NCI-H226 (cell line): Measurements from ENCODE around the gene WDR5.

ENCODE experiments used
- DNase-seq: peaks from one replicate; pipeline ENCODE4 v3.0.0-alpha.2; 2015

Gene WDR5

DNA sequence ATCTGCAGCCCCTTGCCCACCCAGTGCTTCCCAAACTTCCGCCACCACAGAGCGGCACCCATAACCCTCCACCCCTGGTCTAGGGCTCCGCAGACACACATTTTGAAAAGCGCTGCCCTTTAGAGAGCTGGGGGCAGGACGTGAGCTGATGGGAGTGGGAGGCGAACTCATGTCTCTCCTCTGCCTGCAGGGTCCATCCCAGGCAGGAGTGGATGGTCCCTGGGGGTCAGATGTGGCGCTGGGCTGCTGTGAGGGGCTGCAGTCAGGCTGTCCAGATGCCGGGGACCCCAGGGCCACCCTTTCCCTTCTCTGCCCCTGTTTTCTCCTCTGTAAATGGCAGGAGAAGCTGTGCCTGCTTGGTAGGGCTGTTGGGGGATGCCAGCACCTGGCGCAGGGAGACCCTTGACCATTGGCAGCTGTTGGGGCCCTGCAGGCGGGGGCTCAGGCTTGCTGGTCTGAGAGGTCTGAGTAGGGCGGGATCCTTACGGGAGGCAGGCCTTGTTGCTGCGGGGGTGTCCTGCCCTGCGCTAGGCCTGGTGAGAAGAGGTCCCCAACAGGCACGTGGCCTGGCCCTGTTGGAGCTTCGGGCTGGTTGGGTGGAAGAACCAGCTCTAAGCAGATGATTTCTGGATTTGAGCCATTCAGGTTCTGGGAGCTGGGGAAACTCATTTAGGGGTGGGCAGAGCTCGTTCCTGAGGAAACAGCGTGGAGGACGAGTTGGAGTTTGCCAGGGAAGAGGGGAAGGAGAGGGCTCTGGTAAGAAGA, 38.8 kb downstream of the WDR5 start:
- no peak for DNase-seq

DNA sequence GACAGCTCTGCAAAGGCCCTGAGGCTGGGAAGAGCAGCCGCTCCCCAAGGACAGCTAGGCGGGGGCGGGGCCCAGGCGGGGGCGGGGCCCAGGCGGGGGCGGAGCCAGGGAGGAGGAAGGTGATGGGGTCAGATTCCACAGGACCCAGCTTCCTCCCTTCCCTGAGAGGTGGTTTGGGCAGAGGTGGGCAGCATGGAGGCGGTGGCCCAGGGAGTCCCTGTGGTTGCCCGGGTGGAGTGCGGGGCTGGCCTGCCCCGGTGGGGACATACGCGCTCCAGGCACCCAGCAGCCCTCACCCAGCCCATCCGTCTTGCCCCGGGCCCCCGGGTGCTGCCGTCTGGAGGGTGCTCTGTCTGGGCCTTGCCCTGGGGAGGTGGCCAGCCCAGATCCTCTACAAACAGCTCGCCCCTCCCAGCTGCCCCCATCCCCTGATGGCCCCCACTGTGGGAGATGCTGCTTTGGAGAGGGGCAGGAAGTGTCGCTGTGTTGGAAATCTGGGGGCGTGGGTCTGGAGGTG, 39.5 kb downstream of the WDR5 start:
- no peak for DNase-seq

DNA sequence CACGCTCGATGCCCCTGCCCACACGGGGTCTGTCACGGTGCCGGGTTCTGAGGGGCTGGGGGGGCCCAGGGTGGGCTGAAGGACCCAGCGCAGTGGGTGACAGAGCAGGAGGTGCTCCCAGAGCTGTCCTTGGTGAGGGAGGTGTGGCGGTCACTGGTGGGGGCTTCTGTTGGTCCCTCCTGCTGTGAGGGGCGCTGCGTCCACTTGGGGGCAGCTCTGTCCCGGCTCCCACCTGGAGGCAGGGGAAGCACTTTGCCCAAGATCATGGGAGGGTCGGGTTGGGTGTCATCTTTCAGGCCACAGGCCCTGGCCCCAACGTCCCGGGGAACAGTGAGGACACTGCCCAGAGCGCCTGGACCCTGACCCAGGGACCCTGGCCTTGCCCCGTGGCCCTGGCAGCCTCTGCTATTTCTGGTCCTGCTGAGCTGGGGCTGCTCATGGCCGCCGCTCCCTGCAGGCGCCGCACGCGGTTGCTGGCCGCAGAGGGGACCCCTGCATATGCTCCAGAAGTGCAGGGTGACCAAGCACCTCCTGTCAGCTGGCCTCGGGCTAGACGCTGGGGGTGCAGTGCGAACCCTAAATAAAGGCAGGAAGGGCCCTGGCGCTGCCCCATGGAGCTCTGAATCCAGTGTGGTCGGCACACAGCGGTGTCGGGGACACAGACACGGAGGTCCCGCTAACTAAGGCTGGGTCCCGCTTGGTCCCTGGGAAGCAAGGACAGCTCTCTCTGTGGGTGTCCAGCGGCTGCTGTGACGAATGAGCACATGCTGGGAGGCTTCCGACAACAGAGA, 40.1 kb downstream of the WDR5 start:
- no peak for DNase-seq

DNA sequence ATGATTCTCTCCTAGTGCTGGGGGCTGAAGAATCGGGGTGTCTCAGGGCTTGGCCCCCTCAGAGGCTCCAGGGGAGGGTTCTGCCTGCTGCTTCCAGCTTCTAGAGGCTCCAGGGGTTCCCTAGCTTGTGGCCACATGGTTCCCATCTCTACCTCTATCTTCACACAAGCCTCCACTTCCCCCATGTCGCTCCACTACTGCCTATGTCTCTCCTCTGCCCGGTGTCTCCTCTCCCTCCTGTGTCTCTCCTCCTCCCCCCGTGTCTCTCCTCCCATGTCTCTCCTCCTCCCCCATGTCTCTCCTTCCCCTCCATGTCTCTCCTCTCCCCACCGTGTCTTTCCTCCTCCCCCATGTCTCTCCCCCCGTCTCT, 40.7 kb downstream of the WDR5 start:
- no peak for DNase-seq

DNA sequence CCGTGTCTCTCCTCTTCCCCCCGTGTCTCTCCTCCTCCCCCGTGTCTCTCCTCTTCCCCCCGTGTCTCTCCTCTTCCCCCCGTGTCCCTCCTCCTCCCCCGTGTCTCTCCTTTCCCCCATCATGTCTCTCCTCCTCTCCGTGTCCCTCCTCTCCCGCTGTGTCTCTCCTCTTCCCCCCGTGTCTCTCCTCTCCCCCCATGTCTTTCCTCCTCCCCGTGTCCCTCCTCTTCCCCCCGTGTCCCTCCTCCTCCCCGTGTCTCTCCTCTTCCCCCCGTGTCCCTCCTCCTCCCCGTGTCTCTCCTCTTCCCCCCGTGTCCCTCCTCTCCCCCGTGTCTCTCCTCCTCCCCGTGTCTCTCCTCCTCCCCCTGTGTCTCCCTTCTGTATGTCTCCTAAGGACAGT, 41.3 kb downstream of the WDR5 start:
- no peak for DNase-seq

DNA sequence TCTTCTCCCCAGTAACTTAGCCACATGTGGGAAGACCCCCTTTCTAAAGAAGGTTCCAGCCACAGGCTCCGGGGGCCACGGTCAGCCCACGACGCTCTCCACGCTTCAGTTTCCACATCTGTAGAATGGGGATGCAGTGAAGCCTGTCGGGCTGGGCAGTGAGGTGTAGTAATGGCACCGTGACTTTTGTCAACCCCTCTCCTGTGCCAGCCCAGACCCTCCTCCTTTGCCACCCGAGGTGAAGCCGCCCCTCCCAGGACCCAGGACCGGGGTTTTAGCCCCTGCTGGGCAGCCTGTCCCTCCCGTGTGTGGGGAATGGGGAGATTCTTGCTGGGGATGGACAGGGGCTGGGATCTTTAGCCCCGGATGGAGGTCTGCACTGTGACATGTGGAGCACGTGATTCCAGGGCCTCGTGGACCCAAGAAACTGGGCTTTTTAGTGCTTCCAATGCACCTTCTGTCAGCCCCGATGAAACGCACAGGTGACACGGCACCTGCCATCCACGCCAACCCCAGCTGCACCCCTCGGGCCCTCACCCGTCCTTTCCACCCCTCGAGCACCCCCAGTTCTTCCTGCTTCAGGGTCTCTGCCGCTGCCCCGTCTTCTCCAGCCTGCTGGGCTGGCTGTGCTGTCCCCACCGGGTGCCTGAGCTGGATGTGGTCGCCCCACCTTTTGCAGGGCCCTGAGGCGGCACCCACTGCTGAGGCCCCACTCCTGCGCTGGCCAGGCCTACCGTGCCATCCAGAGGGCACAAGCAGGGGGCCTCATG, 41.9 kb downstream of the WDR5 start:
- DNase-seq, result no peak

DNA sequence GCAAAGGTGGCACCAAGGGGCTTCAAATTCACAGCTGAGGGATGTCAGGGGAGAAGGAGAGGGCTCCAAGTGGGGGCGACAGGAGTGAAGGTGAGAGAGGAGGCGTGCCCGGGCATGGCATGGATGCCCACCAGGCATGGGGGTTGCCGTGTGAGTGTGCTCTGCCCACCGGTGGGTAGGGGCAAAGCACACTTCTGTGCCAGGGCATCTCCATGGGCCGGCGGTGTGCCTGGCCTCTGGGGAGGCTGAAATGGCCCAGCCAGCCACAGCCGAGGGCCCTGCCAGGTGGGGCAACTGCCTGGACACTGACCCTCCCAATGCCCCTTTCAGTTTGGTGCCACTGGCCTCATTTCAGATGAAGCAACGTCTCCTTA, 42.5 kb downstream of the WDR5 start:
- no peak for DNase-seq

DNA sequence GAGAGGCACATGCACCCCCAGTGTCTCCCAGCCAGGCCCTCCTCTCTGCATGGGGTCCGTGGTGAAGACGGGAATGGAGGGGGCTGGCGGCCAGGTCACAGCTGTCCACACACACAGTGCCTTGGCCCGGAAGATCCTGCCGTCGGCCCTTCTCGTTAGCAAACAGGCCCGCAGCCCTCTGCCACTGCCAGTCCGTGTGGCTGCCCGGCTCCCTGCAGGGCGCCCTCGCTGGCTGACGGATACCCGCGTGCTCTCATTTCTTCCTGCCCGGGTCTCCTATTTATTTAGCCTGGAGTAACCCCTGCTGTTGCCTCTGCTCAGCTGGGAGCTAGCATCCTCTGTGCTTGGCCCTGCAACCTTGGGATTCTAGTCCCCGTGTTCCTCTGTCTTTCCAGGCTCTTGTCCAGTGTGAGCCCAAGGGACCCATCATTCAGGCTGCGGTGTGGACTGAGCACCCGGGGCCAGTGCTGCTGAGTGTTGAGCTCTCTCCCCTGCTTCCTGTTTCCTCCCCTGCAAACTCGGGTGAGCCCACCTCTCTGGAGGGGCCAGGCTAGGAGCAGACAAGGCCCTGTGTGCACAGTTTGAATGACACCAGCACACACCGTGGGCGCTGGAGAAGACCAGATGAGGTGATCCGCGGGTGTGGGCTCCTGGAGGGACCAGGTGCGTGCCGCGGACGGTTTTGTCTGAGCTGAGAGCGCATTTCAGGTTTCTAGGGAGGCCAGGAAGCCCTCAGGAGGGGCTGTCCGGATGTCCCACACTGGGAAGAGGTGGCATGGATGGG, 43.1 kb downstream of the WDR5 start:
- no peak for DNase-seq

DNA sequence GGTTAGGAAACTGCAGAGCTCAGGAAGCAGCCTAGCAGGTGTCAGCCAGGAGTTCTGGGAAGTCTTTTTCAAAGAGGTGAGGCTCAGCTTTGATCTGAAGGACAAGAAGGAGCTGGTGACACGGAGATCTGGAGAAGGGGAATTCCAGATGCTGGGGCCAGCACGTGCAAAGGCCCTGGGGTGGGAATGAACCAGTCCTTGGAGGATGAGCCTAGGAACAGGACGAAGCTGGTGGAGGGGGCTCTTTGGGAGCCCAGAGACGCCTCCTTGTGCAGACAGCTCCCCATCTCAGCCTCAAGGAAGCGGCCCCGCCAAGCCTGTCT, 43.7 kb downstream of the WDR5 start:
- no peak for DNase-seq

DNA sequence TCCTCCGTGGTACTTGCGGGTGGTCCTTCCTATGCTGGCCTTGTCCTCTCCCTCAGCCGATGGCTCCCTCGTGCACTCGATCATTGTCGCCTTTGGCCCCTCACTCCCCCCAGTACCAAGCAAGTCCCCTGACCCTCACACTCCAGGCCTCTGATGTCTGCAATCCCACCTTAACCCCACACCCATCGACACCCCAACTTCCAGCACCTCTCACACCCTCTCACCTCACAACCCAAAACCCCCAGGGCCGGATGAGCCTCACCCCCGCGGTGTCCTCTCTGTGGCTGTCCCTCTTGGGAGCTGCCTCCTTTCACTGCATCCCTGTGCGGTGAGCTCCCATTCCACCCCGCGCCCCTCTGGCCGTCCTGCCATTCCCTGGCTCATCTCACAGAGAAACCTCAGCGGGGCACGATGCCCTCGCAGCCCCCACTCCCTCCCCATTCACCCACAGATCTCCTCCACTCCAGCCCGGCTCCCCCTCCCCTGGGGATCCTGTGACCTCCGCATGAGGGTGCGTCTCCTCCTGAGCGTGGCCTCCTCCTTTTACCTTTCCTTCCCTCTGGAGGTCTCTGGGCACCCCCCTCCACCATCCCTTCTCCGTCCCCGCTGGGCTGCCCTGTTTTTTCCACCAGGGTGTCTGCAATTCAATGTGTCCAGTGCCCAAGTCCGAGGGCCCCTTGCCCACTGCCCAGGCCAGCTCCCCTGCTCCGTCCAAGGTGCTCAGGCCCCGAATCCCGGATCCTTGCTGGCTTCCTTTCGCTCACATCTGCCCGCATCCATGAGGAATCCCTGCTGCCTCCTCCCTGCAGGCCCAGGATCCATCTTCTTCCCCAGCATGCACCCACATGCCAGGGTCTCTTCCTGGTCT, 44.3 kb downstream of the WDR5 start:
- DNase-seq, result no peak

DNA sequence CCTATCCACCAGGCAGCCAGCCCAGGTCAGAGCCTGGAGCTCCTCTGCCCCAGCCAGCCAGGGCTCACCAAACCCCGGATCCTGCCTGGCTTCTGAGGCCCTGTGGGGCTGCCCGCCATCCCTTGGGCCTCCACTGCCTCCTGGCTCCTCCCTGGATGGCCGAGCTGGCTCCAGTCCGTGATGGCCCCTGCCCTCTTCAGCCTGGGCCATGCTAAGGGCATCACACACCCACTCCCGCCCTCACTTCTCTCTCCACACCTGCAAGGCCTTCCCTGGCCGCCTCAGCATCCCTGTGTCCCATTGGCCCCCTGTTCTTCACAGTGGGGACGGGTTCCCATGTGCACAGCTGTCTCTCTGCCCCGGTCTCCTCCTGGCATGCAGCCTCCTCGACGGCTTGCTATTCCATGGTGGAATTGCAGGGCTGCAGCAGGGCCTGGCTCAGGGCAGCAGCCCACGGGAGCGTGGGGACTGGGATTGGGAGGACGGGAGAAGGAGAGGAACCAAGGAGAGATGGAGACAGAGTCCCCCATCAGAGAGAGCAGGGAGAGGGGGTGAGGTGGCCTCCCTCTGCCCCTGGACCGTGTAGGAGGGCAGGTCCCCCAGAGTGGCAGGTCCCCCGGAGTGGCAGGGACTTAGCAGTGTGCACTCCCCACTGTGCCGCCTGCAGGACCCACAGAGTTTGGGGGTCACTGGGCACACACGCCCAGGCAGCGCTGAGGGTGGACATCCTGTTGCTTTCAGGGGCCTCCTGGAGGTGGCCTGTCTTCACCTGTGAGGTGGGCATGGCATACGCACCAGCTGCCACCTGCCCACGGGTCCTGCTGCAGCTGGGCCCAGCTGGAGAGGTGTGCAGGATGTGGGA, 45.1 kb downstream of the WDR5 start:
- DNase-seq, result no peak

DNA sequence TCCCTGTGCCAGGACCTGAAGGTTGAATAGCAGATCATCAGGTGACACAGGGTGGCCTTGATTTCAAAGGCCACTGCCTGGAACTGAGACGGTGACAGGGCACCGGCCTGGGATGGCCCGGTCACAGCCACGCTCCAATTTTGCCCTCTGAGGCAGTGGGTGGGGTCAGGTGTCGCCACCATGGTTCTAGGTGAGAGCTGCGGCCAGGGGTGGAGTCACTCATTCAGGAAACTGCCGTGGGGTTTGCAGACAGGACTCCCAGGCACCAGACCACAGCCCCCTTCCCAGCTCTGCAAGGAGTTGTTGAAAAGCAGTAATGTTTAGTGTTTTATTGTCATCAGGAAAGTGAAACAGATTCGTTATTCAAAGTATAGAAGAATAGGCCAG, 45.8 kb downstream of the WDR5 start:
- DNase-seq, result no peak

DNA sequence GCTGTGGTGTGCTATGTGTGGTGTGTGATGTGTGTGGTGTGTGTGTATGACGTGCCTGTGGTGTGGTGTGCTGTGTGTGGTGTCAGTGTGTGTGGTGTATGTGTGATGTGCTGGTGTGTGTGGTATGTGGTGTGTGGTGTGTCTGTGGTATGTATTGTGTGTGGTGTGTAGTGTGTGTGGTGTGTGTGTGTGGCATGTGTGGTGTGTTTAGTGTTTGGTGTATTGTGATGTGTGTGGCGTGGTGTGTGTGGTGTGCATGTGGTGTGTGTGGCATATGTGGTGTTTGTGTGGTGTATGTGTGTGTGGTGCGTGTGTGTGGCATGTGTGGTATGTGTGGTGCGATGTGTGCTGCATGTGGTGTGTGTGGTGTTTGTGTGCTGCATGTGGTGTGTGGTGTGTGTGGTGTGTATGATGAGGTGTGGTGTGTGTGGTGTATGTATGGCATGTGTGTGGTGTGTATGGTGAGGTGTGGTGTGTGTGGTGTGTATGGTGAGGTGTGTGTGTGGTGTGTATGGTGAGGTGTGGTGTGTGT, 46.7 kb downstream of the WDR5 start:
- DNase-seq, result no peak

DNA sequence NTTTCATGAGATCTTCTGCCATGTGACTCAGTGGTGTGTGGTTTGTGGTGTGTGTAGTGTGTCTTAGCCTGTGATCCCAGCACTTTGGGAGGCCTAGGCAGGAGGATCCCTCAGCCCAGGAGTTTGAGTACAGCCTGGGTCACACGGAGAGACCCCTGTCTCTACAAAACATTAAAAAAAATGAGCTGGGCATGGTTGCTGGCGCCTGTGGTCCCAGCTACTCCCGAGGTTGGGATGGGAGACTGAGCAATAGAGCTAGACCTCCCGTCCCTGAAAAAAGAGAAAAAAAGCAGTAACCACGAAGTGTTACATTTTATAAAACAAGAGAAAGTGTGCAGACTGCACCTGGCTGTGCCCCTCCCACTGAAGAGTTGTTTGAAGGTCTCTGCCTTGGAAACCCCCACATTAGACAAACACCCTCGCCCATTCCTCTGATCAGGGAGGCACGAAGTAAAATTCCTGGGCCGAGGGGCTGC, 49.7 kb downstream of the WDR5 start:
- no peak for DNase-seq

DNA sequence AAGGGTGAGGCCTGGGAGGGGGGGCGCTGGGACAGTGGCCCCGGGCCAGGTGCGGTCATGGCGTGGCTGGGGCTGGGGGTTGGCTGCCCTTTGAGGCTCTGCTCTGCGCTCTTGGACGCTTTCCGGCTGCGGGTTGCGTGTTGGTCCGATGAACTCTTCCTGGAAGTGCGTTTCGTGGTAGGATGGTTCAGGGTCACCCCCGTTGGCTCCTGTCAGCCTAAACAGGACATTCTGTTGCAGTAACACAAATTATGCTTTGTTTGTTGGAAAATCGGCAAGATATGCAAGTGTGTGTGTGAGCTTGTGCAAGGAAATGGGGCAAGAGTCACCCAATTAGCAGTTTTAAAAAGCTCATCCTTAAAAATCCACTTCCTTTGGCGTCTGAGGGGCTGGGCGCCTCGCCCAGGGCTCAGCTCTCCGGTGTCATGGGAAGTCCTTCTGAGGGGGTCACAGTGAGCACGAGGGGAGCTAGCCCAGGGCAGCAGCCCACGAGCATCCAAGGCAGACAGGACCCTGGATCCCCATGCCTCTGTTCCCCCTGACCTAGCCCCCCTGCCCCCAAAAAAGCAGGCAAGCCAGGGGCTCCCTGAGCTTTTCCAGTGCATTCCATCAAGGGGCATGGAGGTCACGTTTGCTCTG, 50.7 kb downstream of the WDR5 start:
- DNase-seq, result no peak

DNA sequence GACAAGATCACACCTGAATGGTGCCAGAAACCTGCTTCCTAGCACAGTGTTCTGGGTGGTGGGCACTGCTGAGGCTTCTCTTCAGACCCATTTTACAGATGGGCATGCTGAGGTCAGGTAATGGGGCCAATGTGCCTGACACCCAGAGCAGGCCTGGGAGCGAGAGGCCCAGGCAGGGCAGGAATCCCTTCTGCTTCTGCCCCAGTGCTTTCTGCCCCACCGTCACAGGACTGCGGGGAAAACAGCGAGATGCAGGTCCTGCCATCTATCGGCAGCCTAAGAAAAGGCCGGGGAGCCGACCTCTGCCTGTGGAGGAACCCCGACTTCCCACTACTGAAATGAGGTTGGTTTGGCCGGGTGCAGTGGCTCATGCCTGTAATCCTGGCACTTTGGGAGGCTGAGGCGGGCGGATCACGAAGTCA, 51.2 kb downstream of the WDR5 start:
- no peak for DNase-seq

DNA sequence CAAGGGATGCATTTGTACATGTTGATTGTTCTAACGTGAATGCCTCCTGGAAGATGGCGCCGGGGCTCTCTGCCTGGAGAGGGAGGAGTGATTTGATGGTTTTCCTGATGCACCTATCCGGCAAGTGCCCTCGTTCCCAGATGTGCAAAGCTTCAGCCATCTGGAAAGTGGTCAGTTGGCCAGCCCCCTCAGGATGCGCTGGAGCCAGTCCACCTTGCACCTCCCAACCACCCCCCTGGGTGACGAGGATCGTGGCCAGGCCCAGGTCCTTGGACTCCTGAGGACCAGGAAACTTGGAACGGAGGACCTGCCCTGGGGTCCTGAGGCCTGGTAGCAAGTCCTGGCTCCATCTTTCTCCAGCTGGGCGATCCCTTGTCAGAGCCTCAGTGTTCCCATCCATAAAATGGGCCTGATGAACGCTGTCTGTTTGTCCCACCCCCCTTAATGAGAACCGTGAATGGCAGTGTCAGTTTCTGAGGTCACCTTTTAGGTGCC, 52.1 kb downstream of the WDR5 start:
- DNase-seq, result no peak

DNA sequence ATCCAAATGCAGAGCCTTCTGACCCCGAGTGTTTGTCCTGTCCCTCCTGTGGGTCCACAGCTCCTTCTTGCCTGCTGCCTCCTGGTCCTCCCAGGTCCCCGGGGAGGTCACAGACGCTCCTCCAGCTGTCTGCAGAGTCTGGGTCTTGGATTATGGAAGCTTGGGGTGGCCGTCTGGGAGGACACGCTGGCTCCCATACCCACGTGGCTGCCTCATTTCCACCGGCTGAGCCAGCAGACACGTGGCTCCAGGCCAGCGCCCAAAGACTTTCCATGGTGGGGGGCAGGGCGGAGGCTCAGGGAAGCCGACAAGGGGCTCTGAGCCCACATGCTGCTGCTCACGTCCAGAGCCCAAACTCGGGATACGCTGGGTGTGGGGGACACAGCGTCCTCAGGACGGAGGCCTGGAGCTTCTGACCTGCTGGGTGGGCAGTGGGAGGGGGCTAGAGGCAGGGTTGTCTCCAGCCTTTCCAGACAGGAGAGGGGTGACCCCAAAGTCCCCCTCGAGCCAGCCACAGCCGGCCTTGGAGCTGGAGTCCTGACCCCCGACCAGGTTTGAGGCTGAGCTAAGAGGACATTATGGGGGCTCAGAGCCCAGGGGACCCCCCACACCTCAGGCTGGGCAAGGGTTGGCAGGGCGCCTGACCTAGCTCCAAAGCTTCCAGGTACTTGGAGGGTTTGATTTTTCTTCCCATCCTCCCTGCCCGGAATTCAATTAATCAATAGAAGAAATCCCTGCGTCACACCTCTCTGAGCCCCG, 52.7 kb downstream of the WDR5 start:
- DNase-seq, result no peak

DNA sequence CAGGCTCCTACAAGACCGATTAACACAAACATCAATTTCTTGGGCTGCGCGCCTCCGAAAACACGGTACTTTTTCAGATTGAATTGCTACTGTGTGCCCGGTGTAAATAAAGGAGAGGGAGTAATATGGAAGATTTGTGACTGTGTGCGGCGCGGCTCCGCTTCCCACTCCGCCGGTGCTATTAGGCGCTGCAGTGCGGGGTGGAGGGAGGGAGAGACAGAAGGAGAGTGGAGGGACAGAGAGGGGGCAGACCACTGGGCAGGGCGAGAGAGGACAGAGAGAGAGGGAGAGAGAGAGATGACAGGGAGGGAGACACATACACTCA, 53.2 kb downstream of the WDR5 start:
- DNase-seq, result no peak
